K562 (cell line): ENCODE results near the gene PTGES3. TPM values are rescaled to one million over a fixed set of nuclear protein-coding genes. Genes with fewer than 3 reads are reported as not detected.

Experiments used
- DPF2 ChIP-seq: fragments of 450-650 bp; IDR thresholded peaks from 2 replicates; pipeline ENCODE4 v1.6.1; 2016
- GTF2F1 ChIP-seq: IDR thresholded peaks from 2 replicates; pipeline ENCODE4 v1.6.1; 2011; ENCODE audit warnings: low read depth, low read length, improper control_type of control experiment
- HDGF ChIP-seq: fragments of 450-650 bp; IDR thresholded peaks from 2 replicates; pipeline ENCODE4 v1.6.1; 2016
- KLF13 ChIP-seq: fragments of 450-650 bp; IDR thresholded peaks from 2 replicates; pipeline ENCODE4 v1.6.1; 2016; ENCODE audit warnings: missing genetic modification characterization, low read depth, mild to moderate bottlenecking, missing compliant biosample characterization, moderate library complexity, borderline replicate concordance
- NUFIP1 ChIP-seq: fragments of 450-650 bp; IDR thresholded peaks from 2 replicates; pipeline ENCODE4 v1.6.1; 2018; ENCODE audit not compliant: partially characterized antibody
- PHB ChIP-seq: fragments of 250-450 bp; sonication (Bioruptor Pico); IDR thresholded peaks from 2 replicates; pipeline ENCODE4 v1.5.0; 2021
- PHTF2 ChIP-seq: fragments of 250-450 bp; sonication (Bioruptor Pico); IDR thresholded peaks from 2 replicates; pipeline ENCODE4 v1.5.0; 2021; ENCODE audit warnings: mild to moderate bottlenecking
- PRMT5 ChIP-seq: sonication (generic); formaldehyde crosslinking; IDR thresholded peaks from 2 replicates; pipeline ENCODE4 v1.5.0; 2020; ENCODE audit warnings: missing genetic modification reagents
- SIN3B ChIP-seq: fragments of 450-650 bp; IDR thresholded peaks from 2 replicates; pipeline ENCODE4 v1.6.1; 2017; ENCODE audit warnings: low read depth, mild to moderate bottlenecking, moderate library complexity
- SMARCB1 ChIP-seq: IDR thresholded peaks from 2 replicates; pipeline ENCODE4 v1.6.1; 2011; ENCODE audit warnings: improper control_type of control experiment, low read depth; ENCODE audit not compliant: insufficient read length
- TAF9B ChIP-seq: fragments of 450-650 bp; IDR thresholded peaks from 2 replicates; pipeline ENCODE4 v1.6.1; 2018; ENCODE audit warnings: mild to moderate bottlenecking; ENCODE audit not compliant: partially characterized antibody
- TARDBP ChIP-seq: fragments of 450-650 bp; IDR thresholded peaks from 2 replicates; pipeline ENCODE4 v1.6.1; 2016
- ZBTB1 ChIP-seq: sonication (generic); formaldehyde crosslinking; IDR thresholded peaks from 2 replicates; pipeline ENCODE4 v1.8.1; 2023; ENCODE audit warnings: missing genetic modification reagents, low read depth, mild to moderate bottlenecking, borderline replicate concordance
- ZNF175 ChIP-seq: fragments of 200-800 bp; sonication (Bioruptor generic); IDR thresholded peaks from 2 replicates; pipeline ENCODE4 v1.6.1; 2016; ENCODE audit warnings: low read depth, mild to moderate bottlenecking, missing genetic modification characterization, missing compliant biosample characterization
- ZNF197 ChIP-seq: fragments of 200-800 bp; sonication (Bioruptor generic); IDR thresholded peaks from 2 replicates; pipeline ENCODE4 v1.6.1; 2016; ENCODE audit warnings: low read depth, missing genetic modification characterization, missing compliant biosample characterization
- ZNF311 ChIP-seq: fragments of 250-450 bp; sonication (Bioruptor Pico); IDR thresholded peaks from 2 replicates; pipeline ENCODE4 v1.4.0; 2020; ENCODE audit warnings: mild to moderate bottlenecking, moderate library complexity
- polyA plus RNA-seq, 8 experiments: library from polyadenylated mRNA; depleted of rRNA in 4 of 8; stranded (reverse) in 5 of 8; unstranded in 3 of 8; fragments of >200 nt; fragmentation: Nextera tagmentation in 2 of 8; fragmentation: Illumina TruSeq in 1 of 8; extraction: Ambion mirVana in 2 of 8; extraction: Trizol in 1 of 8; gene quantifications; 2 replicates each; pipeline versions ENCODE4 v1.2.1 to v1.2.3, GENCODE V29; 2011 to 2014; ENCODE audit warnings: inconsistent platforms in 1 of 8, missing spikeins in 1 of 8
- total RNA-seq, 7 experiments: library from RNA; depleted of rRNA in 6 of 7; stranded (reverse); fragments of >200 nt in 6 of 7; fragmentation: Illumina TruSeq in 2 of 7; extraction: Trizol in 2 of 7; gene quantifications; 2 replicates each; pipeline versions ENCODE4 v1.2.1 to v1.2.3, GENCODE V29; 2011 to 2021; ENCODE audit warnings: low replicate concordance in 1 of 7
- TF ChIP-seq, protein P1 (sequence below): sonication (generic); formaldehyde crosslinking; IDR thresholded peaks from 2 replicates; pipeline ENCODE4 v1.8.0; 2022; ENCODE audit warnings: mild to moderate bottlenecking, missing genetic modification reagents
- TF ChIP-seq, protein P2 (sequence below): fragments of 450-650 bp; IDR thresholded peaks from 2 replicates; pipeline ENCODE4 v1.6.1; 2016; ENCODE audit warnings: mild to moderate bottlenecking
- TF ChIP-seq, protein P3 (sequence below): sonication (generic); formaldehyde crosslinking; IDR thresholded peaks from 2 replicates; pipeline ENCODE4 v1.8.0; 2022; ENCODE audit warnings: mild to moderate bottlenecking, missing genetic modification reagents, borderline replicate concordance
- TF ChIP-seq, protein P4 (sequence below): fragments of 200-400 bp; formaldehyde crosslinking; IDR thresholded peaks from 2 replicates; pipeline ENCODE4 v1.6.1; 2017; ENCODE audit warnings: mild to moderate bottlenecking, low read depth, low read length, moderate library complexity

Gene PTGES3
- total and polyA plus RNA-seq, 9 of the 15 experiments (the other 6 are each of a cell fraction or from before 2014, with no cell fraction given) = 163 to 501 (median 213) TPM

DNA sequence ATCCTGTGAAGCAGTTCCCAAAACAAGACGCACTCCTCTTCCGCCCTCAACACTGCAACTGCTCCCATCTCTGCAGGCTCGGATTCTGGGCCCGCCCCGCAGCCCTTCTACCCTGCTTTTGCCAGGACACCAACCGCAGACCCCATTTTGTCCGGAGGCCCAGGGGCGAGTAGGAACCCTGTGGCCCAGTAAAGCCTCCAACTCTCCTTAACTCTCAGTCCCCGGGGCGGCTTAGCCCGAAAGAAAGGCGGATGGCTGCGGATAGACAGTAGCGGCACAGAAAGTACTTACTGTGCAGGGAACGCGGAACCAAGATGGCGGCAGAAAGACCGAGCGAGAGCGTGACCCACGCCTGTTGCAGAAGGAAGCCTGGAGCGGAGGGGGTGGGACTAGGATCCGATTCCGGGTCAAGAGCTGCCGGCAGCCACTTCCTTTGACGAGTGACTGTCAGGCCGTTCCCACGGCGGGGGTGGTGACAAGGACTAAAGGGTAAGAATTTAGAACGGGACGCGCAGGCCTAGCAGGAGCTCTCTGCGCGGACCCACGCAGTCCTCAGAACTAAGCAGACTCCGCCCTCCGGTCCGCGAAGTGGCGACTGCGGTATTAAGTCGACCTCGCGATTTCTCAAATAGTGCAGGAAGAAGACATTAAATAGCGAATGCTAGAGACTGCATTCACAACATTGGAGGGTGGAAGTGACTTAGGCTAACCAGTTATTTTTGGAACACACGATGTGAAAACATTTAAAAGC is 37.1 kb upstream of the PTGES3 start, which contains the start of gene NACA (continued):
- TF ChIP-seq NUFIP1 (no peak), ZNF197 (CRISPR knock-in tag) (no peak), ZNF175 (CRISPR knock-in tag) (no peak), KLF13 (tag) (0 out of 2 replicates have a peak, but pooled peaks have one; percentile 5), DPF2 (peak; percentile 39; the same call in 1 of the 2 replicates), ZBTB1 (CRISPR knock-in tag) (peak; percentile 67; the same call in 1 of the 2 replicates), PHB (CRISPR knock-in tag) (no peak; the same call in 1 of the 2 replicates), HDGF (no peak), SIN3B (no peak), GTF2F1 (peak; percentile 89), TARDBP (peak; percentile 49), ZNF311 (0 out of 2 replicates have a peak, but pooled peaks have one; percentile 59), SMARCB1 (no peak), PHTF2 (CRISPR knock-in tag) (no peak), PRMT5 (CRISPR knock-in tag) (no peak), TAF9B (peak; percentile 99)
- TF ChIP-seq, protein P1, sequence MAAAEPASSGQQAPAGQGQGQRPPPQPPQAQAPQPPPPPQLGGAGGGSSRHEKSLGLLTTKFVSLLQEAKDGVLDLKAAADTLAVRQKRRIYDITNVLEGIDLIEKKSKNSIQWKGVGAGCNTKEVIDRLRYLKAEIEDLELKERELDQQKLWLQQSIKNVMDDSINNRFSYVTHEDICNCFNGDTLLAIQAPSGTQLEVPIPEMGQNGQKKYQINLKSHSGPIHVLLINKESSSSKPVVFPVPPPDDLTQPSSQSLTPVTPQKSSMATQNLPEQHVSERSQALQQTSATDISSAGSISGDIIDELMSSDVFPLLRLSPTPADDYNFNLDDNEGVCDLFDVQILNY (CRISPR knock-in tag) = no peak
- TF ChIP-seq, protein P2, sequence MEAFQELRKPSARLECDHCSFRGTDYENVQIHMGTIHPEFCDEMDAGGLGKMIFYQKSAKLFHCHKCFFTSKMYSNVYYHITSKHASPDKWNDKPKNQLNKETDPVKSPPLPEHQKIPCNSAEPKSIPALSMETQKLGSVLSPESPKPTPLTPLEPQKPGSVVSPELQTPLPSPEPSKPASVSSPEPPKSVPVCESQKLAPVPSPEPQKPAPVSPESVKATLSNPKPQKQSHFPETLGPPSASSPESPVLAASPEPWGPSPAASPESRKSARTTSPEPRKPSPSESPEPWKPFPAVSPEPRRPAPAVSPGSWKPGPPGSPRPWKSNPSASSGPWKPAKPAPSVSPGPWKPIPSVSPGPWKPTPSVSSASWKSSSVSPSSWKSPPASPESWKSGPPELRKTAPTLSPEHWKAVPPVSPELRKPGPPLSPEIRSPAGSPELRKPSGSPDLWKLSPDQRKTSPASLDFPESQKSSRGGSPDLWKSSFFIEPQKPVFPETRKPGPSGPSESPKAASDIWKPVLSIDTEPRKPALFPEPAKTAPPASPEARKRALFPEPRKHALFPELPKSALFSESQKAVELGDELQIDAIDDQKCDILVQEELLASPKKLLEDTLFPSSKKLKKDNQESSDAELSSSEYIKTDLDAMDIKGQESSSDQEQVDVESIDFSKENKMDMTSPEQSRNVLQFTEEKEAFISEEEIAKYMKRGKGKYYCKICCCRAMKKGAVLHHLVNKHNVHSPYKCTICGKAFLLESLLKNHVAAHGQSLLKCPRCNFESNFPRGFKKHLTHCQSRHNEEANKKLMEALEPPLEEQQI = no peak; the same call in 1 of the 2 replicates
- TF ChIP-seq, protein P3, sequence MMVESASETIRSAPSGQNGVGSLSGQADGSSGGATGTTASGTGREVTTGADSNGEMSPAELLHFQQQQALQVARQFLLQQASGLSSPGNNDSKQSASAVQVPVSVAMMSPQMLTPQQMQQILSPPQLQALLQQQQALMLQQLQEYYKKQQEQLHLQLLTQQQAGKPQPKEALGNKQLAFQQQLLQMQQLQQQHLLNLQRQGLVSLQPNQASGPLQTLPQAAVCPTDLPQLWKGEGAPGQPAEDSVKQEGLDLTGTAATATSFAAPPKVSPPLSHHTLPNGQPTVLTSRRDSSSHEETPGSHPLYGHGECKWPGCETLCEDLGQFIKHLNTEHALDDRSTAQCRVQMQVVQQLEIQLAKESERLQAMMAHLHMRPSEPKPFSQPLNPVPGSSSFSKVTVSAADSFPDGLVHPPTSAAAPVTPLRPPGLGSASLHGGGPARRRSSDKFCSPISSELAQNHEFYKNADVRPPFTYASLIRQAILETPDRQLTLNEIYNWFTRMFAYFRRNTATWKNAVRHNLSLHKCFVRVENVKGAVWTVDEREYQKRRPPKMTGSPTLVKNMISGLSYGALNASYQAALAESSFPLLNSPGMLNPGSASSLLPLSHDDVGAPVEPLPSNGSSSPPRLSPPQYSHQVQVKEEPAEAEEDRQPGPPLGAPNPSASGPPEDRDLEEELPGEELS (CRISPR knock-in tag) = 0 out of 2 replicates have a peak, but pooled peaks have one; percentile 76
- TF ChIP-seq, protein P4, sequence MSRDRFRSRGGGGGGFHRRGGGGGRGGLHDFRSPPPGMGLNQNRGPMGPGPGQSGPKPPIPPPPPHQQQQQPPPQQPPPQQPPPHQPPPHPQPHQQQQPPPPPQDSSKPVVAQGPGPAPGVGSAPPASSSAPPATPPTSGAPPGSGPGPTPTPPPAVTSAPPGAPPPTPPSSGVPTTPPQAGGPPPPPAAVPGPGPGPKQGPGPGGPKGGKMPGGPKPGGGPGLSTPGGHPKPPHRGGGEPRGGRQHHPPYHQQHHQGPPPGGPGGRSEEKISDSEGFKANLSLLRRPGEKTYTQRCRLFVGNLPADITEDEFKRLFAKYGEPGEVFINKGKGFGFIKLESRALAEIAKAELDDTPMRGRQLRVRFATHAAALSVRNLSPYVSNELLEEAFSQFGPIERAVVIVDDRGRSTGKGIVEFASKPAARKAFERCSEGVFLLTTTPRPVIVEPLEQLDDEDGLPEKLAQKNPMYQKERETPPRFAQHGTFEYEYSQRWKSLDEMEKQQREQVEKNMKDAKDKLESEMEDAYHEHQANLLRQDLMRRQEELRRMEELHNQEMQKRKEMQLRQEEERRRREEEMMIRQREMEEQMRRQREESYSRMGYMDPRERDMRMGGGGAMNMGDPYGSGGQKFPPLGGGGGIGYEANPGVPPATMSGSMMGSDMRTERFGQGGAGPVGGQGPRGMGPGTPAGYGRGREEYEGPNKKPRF = no peak
